ENCODE data around the gene FAM8A1.

FAM8A1 gene

GRCh38 chr6:17588011-17588410, 12.1 kb upstream of the FAM8A1 start:
- TF ChIP-seq POLR2AphosphoS5 (IDR thresholded peaks at IDR 0.05; ENCODE audit: low read depth, low read length) (no peak), REST (IDR thresholded peaks at IDR 0.05; ENCODE audit: insufficient read depth in 1 of 2, low read depth in 2 of 2, low read length in 2 of 2) (no peak), SIN3A (IDR thresholded peaks at IDR 0.05; ENCODE audit: borderline replicate concordance, insufficient read depth, low read length) (no peak), FOXP2 (optimal IDR thresholded peaks at IDR 0.05; ENCODE audit: borderline replicate concordance, extremely low read depth, extremely low read length, insufficient read depth) (no peak), TAF1 (IDR thresholded peaks at IDR 0.05; ENCODE audit: borderline replicate concordance, insufficient read depth, low read length) (no peak)

- TF ChIP-seq POLR2AphosphoS5 (IDR thresholded peaks at IDR 0.05; ENCODE audit: low read depth, low read length) (no peak), SIN3A (IDR thresholded peaks at IDR 0.05; ENCODE audit: borderline replicate concordance, insufficient read depth, low read length) (no peak), REST (IDR thresholded peaks at IDR 0.05; ENCODE audit: insufficient read depth in 1 of 2, low read depth in 2 of 2, low read length in 2 of 2) (no peak), TAF1 (IDR thresholded peaks at IDR 0.05; ENCODE audit: borderline replicate concordance, insufficient read depth, low read length) (no peak), FOXP2 (optimal IDR thresholded peaks at IDR 0.05; ENCODE audit: borderline replicate concordance, extremely low read depth, extremely low read length, insufficient read depth) (no peak)
Observed at GRCh38 chr6:17589406-17590096, 10.6 kb upstream of the FAM8A1 start.

- no peak for TF ChIP-seq REST (IDR thresholded peaks at IDR 0.05; ENCODE audit: insufficient read depth in 1 of 2, low read depth in 2 of 2, low read length in 2 of 2)
Observed at GRCh38 chr6:17591287-17591686, 8.8 kb upstream of the FAM8A1 start.

- TF ChIP-seq REST (IDR thresholded peaks at IDR 0.05; ENCODE audit: insufficient read depth in 1 of 2, low read depth in 2 of 2, low read length in 2 of 2) (no peak), SIN3A (IDR thresholded peaks at IDR 0.05; ENCODE audit: borderline replicate concordance, insufficient read depth, low read length) (no peak), FOXP2 (optimal IDR thresholded peaks at IDR 0.05; ENCODE audit: borderline replicate concordance, extremely low read depth, extremely low read length, insufficient read depth) (no peak), POLR2AphosphoS5 (IDR thresholded peaks at IDR 0.05; ENCODE audit: low read depth, low read length) (no peak), TAF1 (IDR thresholded peaks at IDR 0.05; ENCODE audit: borderline replicate concordance, insufficient read depth, low read length) (no peak)
Observed at GRCh38 chr6:17593246-17593645, 6.9 kb upstream of the FAM8A1 start.

- no peak for TF ChIP-seq REST (IDR thresholded peaks at IDR 0.05; ENCODE audit: insufficient read depth in 1 of 2, low read depth in 2 of 2, low read length in 2 of 2)
- TF ChIP-seq POLR2AphosphoS5 (IDR thresholded peaks at IDR 0.05; ENCODE audit: low read depth, low read length), result no peak
Observed at GRCh38 chr6:17596085-17596484, 4.0 kb upstream of the FAM8A1 start.

Data from PFSK-1 (cell line).